Bladder microvascular endothelial cell (primary cell): ENCODE data around the gene BCKDHA. TPM values are rescaled to one million over a fixed set of nuclear protein-coding genes. Genes with fewer than 3 reads are reported as not detected.

Experiments used
- total RNA-seq: library from RNA; depleted of rRNA; stranded (reverse); fragments of >200 nt; gene quantifications from 2 replicates; pipeline ENCODE4 v1.2.3, GENCODE V29; 2014

BCKDHA gene
- total RNA-seq, result 29.3 and 45.6 TPM in 2 replicates

DNA sequence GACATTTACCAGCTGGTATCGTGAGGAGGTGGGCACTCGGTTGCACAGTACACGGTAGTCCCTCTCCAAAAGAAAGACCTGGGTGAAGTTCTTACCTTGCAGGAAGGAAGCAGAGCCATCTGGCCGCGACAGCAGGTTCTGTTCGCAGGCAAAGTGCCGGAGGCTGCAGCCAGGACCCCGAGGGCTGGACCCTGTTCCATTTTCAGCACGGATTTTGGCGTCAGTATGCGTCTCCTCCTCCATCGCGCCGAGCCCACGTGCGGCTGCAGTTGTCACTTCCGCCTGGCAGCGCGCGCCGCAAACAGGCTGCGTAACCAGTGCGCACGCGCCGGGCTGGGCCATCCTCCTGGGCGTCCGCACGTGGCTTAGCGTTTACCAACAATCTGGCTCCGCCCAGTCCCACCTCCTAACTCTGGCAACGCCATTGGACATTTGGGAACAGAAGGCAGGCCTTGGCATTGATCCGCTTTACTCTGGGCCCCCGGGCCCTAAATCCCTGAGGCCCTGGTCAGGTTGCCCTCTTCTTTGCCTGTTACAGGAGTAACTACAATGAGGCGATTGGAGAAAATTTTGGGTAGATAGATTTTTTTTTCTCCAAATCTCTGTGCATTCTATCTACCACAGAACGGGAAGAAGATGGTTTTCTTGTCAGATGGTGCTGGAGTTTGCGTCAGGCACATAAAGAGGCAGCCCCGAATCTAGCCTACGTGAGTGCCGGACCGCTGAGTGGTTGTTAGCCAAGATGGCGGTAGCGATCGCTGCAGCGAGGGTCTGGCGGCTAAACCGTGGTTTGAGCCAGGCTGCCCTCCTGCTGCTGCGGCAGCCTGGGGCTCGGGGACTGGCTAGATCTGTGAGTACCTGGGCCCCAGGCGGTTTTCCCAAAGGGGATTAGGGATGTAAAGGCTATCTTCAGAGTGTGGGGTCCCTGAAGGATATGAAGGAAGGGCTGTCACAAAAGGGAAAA, at the start of gene BCKDHA, which contains the start of gene EXOSC5:
Gene BCKDHA, plus strand, starts transcription at position 733 of the 964 bp plus-strand sequence. Its CDS starts 10 bp downstream, at position 743.
Gene EXOSC5, minus strand, starts transcription at position 274 of the 964 bp plus-strand sequence. Its CDS starts 31 bp downstream, at position 243.

DNA sequence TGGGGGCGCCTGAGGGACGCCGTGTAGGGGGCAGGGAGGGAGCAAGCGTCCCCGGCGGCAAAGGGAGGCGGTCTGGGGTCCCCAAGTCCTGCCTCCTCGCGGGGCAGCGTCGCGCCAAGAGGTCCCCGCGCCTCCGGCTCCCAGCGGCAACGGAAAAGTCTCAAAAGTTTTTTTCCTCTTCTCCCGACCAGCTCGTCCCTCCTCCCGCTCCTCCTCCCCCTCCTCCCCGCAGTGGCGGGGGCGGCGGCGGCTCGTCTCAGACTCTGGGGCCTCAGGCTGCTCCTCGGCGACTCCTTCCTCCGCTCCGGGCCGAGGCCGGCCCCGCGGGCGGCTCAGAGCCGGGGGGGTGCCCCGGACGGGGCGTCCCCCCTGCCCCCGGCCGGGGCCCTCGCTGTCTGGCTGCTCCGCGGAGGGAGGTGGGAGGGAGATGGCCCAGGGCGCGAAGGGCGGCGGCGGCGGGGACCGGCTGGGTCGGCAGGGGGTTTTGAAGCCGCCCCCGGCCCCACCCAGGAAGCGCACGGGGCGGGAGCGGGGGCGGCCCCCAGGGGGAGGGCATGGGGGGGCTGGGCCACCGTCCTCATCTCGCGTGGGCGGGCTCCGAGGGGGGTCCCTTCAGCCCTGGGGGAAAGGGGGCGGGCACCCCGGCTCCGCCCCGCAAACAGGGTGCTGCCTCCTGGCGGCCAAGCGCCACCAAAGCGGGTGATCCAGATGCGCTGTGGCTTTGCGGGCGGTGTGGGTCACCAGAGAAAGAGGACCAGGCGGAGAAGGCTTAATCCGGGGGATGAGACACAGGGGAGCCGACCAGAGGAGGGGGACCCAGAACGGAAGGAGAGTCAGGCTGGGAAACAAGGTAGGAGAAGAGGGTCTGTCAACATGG, 43.9 kb upstream of the BCKDHA start, which contains the start of gene TGFB1:
Gene TGFB1, minus strand, starts transcription at position 457 of the 877 bp plus-strand sequence. CDS start 878 bp downstream, outside the sequence.

DNA sequence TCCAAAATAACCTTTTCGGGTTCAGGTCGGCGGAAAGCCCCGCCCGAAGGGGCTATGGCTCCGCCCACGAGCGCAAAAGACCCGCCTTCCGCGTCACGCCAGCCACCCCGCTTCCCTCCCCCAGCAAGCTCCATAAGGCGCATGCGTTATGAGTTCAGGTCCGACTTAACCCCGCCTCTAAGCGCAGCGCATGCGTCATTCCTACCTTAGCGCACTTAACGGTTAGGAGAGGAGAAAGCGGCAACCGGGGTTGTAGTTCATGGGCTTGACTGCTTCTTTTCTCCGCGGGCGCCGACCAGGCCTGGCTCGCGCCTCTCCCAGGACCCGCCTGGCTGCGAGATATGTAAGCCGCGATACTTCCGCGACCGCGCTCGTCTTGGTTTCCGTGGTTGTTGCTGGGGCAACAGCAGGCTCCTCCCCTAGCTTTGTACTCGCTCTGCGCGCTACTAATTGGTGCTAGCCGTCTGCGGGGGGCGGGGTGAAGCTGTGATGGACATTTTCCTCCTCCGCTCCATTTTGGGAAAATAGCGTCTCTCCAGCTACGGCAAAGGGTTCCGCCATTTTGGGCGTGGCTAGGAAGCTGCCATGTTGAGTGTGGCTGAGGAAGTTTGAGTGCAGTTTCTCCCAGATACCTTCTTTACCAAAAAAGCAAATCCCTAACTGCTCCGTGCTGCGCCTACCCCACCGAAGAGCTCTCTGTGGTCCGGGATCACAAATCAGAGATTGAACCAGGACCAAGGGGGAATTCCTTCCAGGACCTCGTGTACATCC, 33.7 kb upstream of the BCKDHA start, which contains the start of gene B9D2:
Gene B9D2, minus strand, starts transcription at position 397 of the 771 bp plus-strand sequence. CDS start 630 bp downstream, outside the sequence.

GRCh38 chr19:41376241-41376997, 21.2 kb upstream of the BCKDHA start, which contains the start of gene TMEM91:
TSS of gene TMEM91 (plus strand) at chr19:41376533. CDS start at chr19:41378310, 1,777 bp downstream.

GRCh38 chr19:41426952-41427646, 29.5 kb downstream of the BCKDHA start, which contains the start of gene B3GNT8:
TSS of gene B3GNT8 (minus strand) at chr19:41427374. CDS start at chr19:41426778, 596 bp downstream.

DNA sequence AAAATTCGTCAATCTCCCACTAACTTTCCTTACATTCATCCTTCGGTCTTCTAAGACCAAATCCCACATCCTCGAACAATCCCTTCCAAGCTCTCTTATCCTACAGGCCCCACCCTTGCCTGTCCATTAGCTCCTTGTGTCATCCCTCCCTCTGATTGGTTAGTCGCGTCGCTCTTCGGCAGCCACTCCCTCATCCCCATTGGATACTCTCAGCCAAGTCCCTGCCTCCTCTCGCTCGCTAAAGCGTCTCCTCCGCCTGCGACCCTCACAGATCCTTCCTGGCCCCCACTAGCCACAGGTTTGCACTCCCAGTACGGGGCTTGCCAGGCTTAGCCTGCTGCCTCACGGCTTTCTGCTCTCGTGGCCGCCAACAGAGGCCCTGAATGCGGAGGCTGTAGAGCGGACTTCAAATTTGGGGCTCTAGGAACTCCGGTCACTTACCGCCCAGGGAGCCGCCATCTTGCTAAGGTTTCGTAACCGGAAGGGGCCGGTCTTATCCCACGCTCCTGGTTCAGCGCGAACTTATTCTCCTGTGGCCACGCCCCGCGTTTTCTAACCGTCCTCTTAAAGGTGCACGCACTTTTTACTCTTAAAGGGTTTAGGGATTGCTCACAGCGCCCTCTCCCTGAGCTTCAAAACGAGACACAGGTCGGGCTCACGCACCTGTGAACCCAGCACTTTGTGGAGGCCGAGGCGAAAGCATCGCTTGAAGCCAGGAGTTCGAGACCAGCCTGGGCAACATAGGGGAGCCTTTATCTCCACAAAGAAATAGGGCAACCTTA, 42.0 kb downstream of the BCKDHA start, which contains the start of gene DMAC2:
Gene DMAC2, minus strand, starts transcription at position 472 of the 782 bp plus-strand sequence. Its CDS starts 13 bp downstream, at position 459.

DNA sequence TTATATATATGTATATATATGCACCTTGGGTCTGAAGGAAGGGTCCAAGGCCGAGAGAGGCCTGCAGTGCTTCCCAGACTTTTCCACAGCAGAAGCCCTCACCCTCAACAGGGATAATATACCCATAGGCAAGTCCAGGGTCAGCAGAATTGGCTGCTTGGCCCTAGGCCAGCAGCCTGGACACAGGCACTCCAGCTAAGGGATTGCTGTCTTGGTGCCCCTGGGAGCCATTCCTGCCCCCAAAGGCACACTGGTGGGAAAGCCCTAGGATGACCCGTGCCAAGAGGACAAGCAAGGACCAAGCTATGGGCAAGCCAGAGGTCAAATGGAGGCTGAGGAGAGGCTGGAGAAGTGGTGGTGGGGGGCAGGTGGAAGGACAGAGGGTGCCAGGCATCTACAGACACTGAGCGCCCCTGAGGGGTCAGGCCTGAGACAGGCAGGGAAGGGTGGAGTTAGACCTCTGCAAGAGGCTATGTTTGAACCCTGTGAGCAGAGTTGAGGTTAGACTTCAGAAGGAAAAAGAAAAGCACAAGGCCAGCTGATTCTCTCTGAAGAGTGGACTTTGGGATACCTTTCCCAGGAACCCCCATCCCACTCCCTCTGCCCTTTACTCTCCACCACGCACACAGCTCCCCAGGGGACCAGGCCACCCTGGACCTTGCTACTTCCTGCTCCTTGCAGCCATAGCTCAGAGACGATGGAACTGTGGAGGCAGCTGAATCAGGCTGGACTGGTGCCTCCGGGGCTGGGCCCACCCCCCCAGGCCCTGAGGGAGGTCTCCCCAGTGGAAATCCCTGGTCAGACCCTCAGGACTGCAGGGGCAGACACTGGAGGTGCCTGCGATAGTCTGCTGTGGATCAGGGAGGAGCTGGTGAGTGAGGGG, 45.1 kb downstream of the BCKDHA start, which contains the start of gene ERICH4:
Gene ERICH4, plus strand, starts transcription at position 684 of the 883 bp plus-strand sequence. Its CDS starts 14 bp downstream, at position 698.

Other genes with a start within 250 kb of the BCKDHA start
- gene CYP2S1, start 204.6 kb upstream of the BCKDHA start, total RNA-seq, result 0.25 and 0.49 TPM in 2 replicates
- 24.8 and 28.4 TPM in 2 replicates for gene AXL, start 178.6 kb upstream of the BCKDHA start, total RNA-seq
- 59.9 and 107 TPM in 2 replicates for gene HNRNPUL1, start 133.4 kb upstream of the BCKDHA start, total RNA-seq
- 5.8 and 14.4 TPM in 2 replicates for gene CCDC97, start 87.6 kb upstream of the BCKDHA start, total RNA-seq
- gene TGFB1, start 43.9 kb upstream of the BCKDHA start, total RNA-seq, result 11.0 and 55.1 TPM in 2 replicates
- gene B9D2, start 33.7 kb upstream of the BCKDHA start, total RNA-seq, result 5.9 and 8.9 TPM in 2 replicates
- gene TMEM91, start 21.3 kb upstream of the BCKDHA start, total RNA-seq, result 3.5 and 5.5 TPM in 2 replicates
- gene EXOSC5, start 459 bp upstream of the BCKDHA start, total RNA-seq, result 9.6 and 12.3 TPM in 2 replicates
- gene B3GNT8, start 29.6 kb downstream of the BCKDHA start, total RNA-seq, result 0.97 and 1.1 TPM in 2 replicates
- gene DMAC2, start 42.1 kb downstream of the BCKDHA start, total RNA-seq, result 31.1 and 44.7 TPM in 2 replicates
- not detected in 2 replicates for gene ERICH4, start 45.3 kb downstream of the BCKDHA start, total RNA-seq
- gene CEACAM21, start 178.3 kb downstream of the BCKDHA start, total RNA-seq, result 2.3 and 6.6 TPM in 2 replicates
- not detected in 2 replicates for gene CEACAM4, start 229.3 kb downstream of the BCKDHA start, total RNA-seq